Measurements from ENCODE around the gene ADD3.

- TF ChIP-seq ZBTB21 (CRISPR knock-in tag; IDR thresholded peaks at IDR 0.05; ENCODE audit: borderline replicate concordance) (no peak), PRRX2 (CRISPR knock-in tag; IDR thresholded peaks at IDR 0.05) (no peak), JUN (CRISPR knock-in tag; IDR thresholded peaks at IDR 0.05) (no peak), IRF2 (CRISPR knock-in tag; IDR thresholded peaks at IDR 0.05; ENCODE audit: borderline replicate concordance, low read depth) (no peak)
- TF ChIP-seq, protein P1, sequence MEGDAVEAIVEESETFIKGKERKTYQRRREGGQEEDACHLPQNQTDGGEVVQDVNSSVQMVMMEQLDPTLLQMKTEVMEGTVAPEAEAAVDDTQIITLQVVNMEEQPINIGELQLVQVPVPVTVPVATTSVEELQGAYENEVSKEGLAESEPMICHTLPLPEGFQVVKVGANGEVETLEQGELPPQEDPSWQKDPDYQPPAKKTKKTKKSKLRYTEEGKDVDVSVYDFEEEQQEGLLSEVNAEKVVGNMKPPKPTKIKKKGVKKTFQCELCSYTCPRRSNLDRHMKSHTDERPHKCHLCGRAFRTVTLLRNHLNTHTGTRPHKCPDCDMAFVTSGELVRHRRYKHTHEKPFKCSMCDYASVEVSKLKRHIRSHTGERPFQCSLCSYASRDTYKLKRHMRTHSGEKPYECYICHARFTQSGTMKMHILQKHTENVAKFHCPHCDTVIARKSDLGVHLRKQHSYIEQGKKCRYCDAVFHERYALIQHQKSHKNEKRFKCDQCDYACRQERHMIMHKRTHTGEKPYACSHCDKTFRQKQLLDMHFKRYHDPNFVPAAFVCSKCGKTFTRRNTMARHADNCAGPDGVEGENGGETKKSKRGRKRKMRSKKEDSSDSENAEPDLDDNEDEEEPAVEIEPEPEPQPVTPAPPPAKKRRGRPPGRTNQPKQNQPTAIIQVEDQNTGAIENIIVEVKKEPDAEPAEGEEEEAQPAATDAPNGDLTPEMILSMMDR (IDR thresholded peaks at IDR 0.05), result no peak
- TF ChIP-seq, protein P2, sequence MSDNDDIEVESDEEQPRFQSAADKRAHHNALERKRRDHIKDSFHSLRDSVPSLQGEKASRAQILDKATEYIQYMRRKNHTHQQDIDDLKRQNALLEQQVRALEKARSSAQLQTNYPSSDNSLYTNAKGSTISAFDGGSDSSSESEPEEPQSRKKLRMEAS (CRISPR knock-in tag; IDR thresholded peaks at IDR 0.05), result no peak
- TF ChIP-seq, protein P3, sequence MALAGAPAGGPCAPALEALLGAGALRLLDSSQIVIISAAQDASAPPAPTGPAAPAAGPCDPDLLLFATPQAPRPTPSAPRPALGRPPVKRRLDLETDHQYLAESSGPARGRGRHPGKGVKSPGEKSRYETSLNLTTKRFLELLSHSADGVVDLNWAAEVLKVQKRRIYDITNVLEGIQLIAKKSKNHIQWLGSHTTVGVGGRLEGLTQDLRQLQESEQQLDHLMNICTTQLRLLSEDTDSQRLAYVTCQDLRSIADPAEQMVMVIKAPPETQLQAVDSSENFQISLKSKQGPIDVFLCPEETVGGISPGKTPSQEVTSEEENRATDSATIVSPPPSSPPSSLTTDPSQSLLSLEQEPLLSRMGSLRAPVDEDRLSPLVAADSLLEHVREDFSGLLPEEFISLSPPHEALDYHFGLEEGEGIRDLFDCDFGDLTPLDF (CRISPR knock-in tag; IDR thresholded peaks at IDR 0.05), result no peak
Observed at GRCh38 chr10:110165239-110165638, 157.5 kb downstream of the ADD3 start.

Data from WTC11 (cell line).